Cardiac fibroblast (primary cell): Measurements from ENCODE around the gene RNF141.

Experiments used
- DNase-seq, 2 donors: peaks; one replicate each; pipeline versions ENCODE4 v3.0.0 to v3.0.0-alpha.2; 2010; ENCODE audit warnings: low read depth in 2 of 2
- H3K4me3 ChIP-seq, 2 donors: replicated peaks in 1 of 2; 1 replicate in 1 of 2; 2 replicates in 1 of 2; pipeline ENCODE4 v1.5.1; 2011; ENCODE audit warnings: low read depth in 2 of 2, low read length in 2 of 2, mild to moderate bottlenecking in 2 of 2, moderate library complexity in 1 of 2
- CTCF ChIP-seq: IDR thresholded peaks from one replicate; pipeline ENCODE4 v1.5.1; 2011; ENCODE audit warnings: low read depth, mild to moderate bottlenecking, low read length, inconsistent platforms

RNF141 gene

GRCh38 chr11:10581481-10582019 lies 40.6 kb upstream of the RNF141 start:
- peak in 1 of 2 donors; percentile 56 for DNase-seq
- TF ChIP-seq CTCF, result no peak
- H3K4me3 ChIP-seq, result no peak overlapping the region

GRCh38 chr11:10580623-10581022 lies 39.6 kb upstream of the RNF141 start:
- H3K4me3 ChIP-seq, result no peak overlapping the region
- DNase-seq, result no peak
- no peak for TF ChIP-seq CTCF

- no peak for TF ChIP-seq CTCF
- no peak for DNase-seq
- H3K4me3 ChIP-seq, result no peak overlapping the region
These were observed 38.7 kb upstream of the RNF141 start for GRCh38 chr11:10579700-10580099.

GRCh38 chr11:10576035-10576398 lies 35.0 kb upstream of the RNF141 start:
- no peak overlapping the region for H3K4me3 ChIP-seq
- DNase-seq, result no peak
- TF ChIP-seq CTCF, result no peak

- DNase-seq, result no peak
- no peak for TF ChIP-seq CTCF
- no peak overlapping the region for H3K4me3 ChIP-seq
These were observed 34.5 kb upstream of the RNF141 start for GRCh38 chr11:10575346-10576034.

GRCh38 chr11:10573556-10573955 lies 32.6 kb upstream of the RNF141 start:
- no peak overlapping the region for H3K4me3 ChIP-seq
- DNase-seq, result peak in 1 of 2 donors; percentile 50
- TF ChIP-seq CTCF, result no peak

GRCh38 chr11:10573028-10573427 lies 32.0 kb upstream of the RNF141 start:
- TF ChIP-seq CTCF, result no peak
- no peak for DNase-seq
- H3K4me3 ChIP-seq, result no peak overlapping the region
